SK-N-MC (cell line): ENCODE results near the gene UBE2K.
"Not testable (repeated sequence)": the region's sequence is repeated elsewhere in the genome, so short reads cannot be mapped to it uniquely, and the experiment has no call there.

Source experiments
- DNase-seq: peaks from one replicate; pipeline ENCODE4 v3.0.0-alpha.2; 2011; ENCODE audit warnings: low read depth, low spot score
- H3K27ac ChIP-seq: fragments of 200-600 bp; sonication (generic); 2 replicates; pipeline ENCODE4 v1.5.1; 2016; ENCODE audit warnings: mixed run types
- H3K36me3 ChIP-seq: fragments of 200-600 bp; sonication (generic); 2 replicates; pipeline ENCODE4 v1.6.1; 2017; ENCODE audit warnings: antibody characterized with exemption, low read length, mixed read lengths; ENCODE audit not compliant: insufficient read depth
- H3K4me3 ChIP-seq: fragments of 200-600 bp; sonication (generic); 2 replicates; pipeline ENCODE4 v1.5.1; 2016
- H3K9ac ChIP-seq: fragments of 200-600 bp; sonication (generic); 2 replicates; pipeline ENCODE4 v1.8.0; 2017; ENCODE audit warnings: mixed run types, mixed read lengths; ENCODE audit not compliant: insufficient read length
- H3K9me3 ChIP-seq: fragments of 200-600 bp; sonication (generic); 2 replicates; pipeline ENCODE4 v1.6.1; 2017; ENCODE audit warnings: low read depth, mild to moderate bottlenecking, antibody characterized with exemption, low read length, moderate library complexity, mixed read lengths
- EZH2 ChIP-seq: fragments of 200-600 bp; sonication (generic); IDR thresholded peaks from one replicate; pipeline ENCODE4 v1.6.1; 2017; ENCODE audit warnings: antibody characterized with exemption
- FOXP2 ChIP-seq: optimal IDR thresholded peaks from 2 replicates; pipeline ENCODE3; 2011; ENCODE audit warnings: mild to moderate bottlenecking, moderate library complexity; ENCODE audit not compliant: insufficient read depth; ENCODE audit errors: extremely low read length, control extremely low read depth
- POLR2AphosphoS5 ChIP-seq: IDR thresholded peaks from 2 replicates; pipeline ENCODE4 v1.6.1; 2012; ENCODE audit warnings: mild to moderate bottlenecking, low read depth, low read length, borderline replicate concordance

UBE2K gene

DNA sequence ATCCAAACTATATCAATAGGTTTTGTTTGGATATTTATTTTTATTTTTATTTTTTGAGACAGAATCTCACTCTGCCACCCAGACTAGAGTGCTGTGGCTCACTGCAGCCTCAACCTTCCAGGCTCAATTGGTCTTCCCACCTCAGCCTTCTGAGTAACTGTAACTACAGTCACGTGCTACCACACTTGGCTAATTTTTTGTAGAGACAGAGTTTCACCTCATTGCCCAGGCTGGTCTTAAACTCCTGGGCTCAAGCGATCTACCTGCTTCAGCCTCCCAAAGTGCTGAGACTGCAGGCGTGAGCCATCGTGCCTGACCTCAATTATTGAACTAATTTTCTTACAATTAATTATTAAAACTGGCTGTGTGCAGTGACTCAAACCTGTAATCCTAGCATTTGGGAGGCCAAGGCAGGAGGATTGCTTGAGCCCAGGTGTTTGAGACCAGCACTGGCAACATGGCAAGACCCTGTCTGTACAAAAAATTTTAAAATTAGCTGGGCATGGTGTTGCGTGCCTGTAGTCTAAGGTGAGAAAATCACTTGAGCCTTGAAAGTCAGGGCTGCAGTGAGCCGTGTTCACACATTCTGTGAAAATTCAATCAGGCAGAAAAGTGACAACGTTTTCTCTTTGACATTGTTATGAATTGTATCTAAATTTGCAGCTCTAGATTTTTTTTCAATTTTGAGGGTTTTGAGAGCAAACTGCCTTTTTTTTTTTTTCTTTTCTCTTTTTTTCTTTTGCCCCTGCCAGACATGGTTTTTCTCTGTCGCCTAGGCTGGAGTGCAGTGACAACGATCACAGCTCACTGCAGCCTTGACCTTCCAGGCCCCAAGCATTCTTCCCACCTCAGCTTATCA lies 66.0 kb downstream of the UBE2K start:
- TF ChIP-seq POLR2AphosphoS5 (no peak), EZH2 (no peak), FOXP2 (no peak)
- Histone ChIP-seq H3K36me3 (peaks cover 75% of the 10 kb centered on the region), H3K27ac (no peak overlapping the region), H3K9ac (no peak overlapping the region), H3K4me3 (no peak overlapping the region), H3K9me3 (no peaks in the 10 kb centered on the region)
- DNase-seq, result no peak

DNA sequence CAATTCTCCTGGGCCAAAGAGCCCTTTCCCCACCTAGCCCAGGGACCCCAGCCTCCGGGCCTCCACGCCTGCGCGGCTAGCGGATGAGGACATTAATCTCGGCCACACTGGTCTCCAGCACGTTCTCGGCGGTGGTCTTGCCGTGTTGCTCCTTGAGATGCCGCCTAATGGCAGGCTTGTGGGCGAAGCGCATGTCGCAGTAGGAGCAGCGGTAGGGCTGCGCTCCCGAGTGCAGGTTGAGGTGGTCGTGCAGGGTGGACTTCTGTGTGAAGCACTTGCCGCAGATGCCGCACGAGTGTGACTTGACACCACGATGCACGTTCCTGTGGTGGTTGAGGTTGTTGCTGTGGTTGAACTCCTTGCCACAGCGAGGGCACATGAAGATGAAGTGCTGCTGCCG lies 72.1 kb downstream of the UBE2K start:
- no peak overlapping the region for H3K9ac ChIP-seq
- TF ChIP-seq FOXP2, result no peak
- no peak for TF ChIP-seq EZH2
- no peak for TF ChIP-seq POLR2AphosphoS5
- H3K4me3 ChIP-seq, result no peak overlapping the region
- H3K9me3 ChIP-seq, result no peaks in the 10 kb centered on the region
- no peak overlapping the region for H3K27ac ChIP-seq
- no peak for DNase-seq
- peaks cover 61% of the 10 kb centered on the region for H3K36me3 ChIP-seq

DNA sequence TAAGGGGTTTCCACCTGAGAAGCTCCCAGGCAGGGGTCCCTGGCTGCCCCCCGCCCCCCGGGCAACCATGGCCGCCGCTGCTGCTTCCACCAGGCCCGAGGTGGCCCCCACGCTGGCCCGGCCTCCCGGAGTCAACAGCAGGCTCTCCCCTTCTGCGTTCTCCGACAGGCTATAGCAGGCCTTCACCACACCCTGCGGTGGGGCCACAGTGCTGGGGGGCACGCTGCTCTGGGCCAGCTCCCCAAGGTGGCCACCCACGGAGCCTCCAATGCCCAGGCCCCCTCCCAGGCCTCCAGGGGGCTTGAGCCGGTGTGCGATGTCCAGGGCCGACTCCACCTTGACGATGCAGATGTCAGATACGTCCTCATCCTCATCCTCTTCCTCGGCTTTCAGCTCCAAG lies 72.5 kb downstream of the UBE2K start:
- TF ChIP-seq POLR2AphosphoS5 (no peak), FOXP2 (no peak), EZH2 (no peak)
- H3K27ac ChIP-seq, result no peak overlapping the region
- DNase-seq, result no peak
- no peak overlapping the region for H3K9ac ChIP-seq
- H3K36me3 ChIP-seq, result peaks cover 61% of the 10 kb centered on the region
- H3K9me3 ChIP-seq, result no peaks in the 10 kb centered on the region
- no peak overlapping the region for H3K4me3 ChIP-seq

DNA sequence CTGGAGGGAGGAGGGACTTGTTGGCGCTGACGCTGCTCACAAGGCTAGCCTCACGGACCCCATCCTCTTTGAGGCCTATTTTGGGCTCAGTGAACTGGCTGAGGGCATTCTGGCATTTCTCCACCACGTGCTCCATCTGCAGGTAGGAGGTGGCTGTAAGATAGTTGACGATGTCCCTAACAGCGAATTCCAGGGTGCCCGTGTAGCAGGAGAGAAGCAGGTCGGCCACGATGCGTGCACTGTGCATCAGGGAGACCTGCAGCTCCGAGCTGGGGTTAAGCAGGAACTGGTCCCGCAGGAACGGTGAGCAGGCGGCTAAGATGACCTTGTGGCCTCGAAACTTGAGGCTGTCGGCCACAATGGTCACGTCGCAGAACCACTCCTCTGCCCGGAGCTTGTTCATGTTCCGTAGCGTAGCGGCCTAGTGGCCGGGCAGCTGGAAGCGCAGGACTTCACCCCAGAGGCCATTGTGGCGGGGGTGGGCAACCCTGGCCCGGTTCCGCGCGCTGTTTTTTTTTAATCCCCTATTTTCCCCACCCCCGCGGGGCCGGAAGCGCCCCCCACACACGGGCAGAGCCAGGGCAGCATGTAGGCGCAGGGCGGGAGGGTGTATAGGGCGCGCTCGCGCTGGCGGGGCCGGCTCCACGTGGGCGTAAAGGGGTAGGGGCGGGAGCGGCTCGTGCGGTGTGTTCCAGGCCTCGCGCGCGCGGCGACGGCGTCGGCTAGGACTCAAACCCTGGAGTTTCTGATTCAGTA lies 73.2 kb downstream of the UBE2K start:
- H3K36me3 ChIP-seq, result peaks cover 60% of the 10 kb centered on the region

DNA sequence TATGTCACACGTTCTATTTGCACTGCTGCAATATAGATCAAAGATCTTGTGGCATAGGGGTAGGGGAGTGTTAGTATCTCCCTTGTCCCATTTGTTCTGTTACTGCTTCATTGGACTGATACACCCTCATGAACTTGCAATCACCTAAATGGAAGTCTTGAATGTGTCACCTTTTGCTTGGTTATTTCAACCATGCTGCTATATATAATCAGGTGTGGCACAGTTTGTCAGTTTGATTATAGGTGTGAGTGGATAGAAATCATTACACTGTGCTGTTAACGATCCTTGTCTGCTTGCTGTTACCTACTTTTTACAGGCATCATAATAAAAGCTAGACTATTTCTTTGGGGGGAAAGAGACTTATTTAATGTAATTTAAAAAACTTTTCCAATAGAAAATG lies 84.1 kb downstream of the UBE2K start:
- not testable (repeated sequence) for H3K9ac ChIP-seq, H3K9me3 ChIP-seq, H3K27ac ChIP-seq, DNase-seq, H3K4me3 ChIP-seq
- H3K36me3 ChIP-seq, result peaks cover 48% of the 10 kb centered on the region

More for the DNA sequence above, 73.2 kb downstream of the UBE2K start:
- Histone ChIP-seq H3K27ac (no peak overlapping the region), H3K9me3 (no peaks in the 10 kb centered on the region), H3K9ac (no peak overlapping the region), H3K4me3 (no peak overlapping the region)
- TF ChIP-seq FOXP2, result no peak
- TF ChIP-seq POLR2AphosphoS5, result no peak
- TF ChIP-seq EZH2, result no peak
- DNase-seq, result no peak

DNA sequence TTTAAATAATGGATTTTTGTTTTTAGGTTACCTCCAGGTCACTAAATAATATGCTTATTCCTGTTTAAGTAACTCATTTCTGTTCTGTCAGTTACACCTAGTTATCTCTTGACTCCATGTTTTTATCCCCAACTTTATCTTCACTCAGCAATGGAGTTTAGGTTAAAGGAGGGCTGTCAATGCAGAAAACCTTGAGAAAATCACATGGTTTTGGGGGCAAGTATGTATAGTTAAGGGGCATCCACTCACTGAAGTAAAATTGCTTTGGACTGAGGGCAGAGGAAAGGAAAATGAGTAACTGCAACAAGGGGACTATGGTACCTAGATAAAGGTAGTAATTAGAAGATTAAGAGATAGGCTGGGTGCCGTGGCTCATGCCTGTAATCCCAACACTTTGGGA lies 87.1 kb downstream of the UBE2K start:
- no peak for TF ChIP-seq POLR2AphosphoS5
- no peak for TF ChIP-seq FOXP2
- no peak for TF ChIP-seq EZH2
- H3K27ac ChIP-seq, result no peak overlapping the region
- no peak overlapping the region for H3K4me3 ChIP-seq
- H3K36me3 ChIP-seq, result peaks cover 17% of the 10 kb centered on the region
- DNase-seq, result no peak
- no peaks in the 10 kb centered on the region for H3K9me3 ChIP-seq
- H3K9ac ChIP-seq, result no peak overlapping the region

DNA sequence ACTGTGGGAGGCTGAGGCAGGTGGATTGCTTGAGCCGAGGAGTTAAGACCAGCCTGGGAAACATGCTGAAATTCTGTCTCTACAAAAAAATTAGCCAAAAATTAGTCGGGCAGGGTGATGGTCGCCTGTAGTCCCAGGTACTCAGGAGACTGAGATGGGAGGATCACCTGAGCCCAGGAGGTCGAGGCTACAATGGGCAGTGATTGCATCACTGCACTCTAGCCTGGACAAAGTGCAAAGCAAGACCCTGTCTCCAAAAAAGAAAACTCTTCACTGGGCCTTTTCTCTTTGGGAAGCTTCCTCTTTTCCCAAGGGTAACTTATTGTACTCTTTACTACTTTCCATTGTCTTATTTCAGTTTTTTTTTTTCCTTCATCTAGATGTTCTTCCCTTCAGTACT lies 88.9 kb downstream of the UBE2K start:
- H3K27ac ChIP-seq, result no peak overlapping the region
- TF ChIP-seq POLR2AphosphoS5, result 0 out of 2 replicates have a peak, but pooled peaks have one; percentile 19
- no peak for TF ChIP-seq FOXP2
- no peaks in the 10 kb centered on the region for H3K9me3 ChIP-seq
- no peak overlapping the region for H3K4me3 ChIP-seq
- H3K9ac ChIP-seq, result no peak overlapping the region
- 0 out of 2 replicates have a peak, but pooled peaks cover 4% of the 10 kb centered on the region for H3K36me3 ChIP-seq
- DNase-seq, result no peak

DNA sequence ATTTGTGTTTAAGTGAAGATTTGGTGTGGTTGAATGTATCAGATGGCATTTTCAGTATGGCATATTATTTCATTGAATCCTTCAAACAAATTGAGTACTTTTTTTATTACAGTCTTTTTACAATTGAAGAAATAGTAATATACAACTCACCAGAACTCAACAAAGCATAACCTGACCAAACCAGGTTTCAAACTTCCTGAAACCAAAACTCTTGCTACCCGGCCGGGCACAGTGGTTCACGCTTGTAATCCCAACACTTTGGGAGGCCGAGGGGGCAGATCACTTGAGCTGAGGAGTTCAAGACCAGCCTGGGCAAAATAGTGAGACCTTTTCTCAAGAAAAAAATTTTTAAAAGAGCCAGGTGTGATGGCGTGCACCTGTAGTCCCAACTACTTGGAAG lies 94.2 kb downstream of the UBE2K start:
- no peak overlapping the region for H3K4me3 ChIP-seq
- H3K27ac ChIP-seq, result no peak overlapping the region
- DNase-seq, result no peak
- no peak overlapping the region for H3K9ac ChIP-seq
- TF ChIP-seq FOXP2, result no peak
- TF ChIP-seq POLR2AphosphoS5, result no peak
- TF ChIP-seq EZH2, result no peak
- H3K9me3 ChIP-seq, result no peaks in the 10 kb centered on the region
- no peaks in the 10 kb centered on the region for H3K36me3 ChIP-seq

DNA sequence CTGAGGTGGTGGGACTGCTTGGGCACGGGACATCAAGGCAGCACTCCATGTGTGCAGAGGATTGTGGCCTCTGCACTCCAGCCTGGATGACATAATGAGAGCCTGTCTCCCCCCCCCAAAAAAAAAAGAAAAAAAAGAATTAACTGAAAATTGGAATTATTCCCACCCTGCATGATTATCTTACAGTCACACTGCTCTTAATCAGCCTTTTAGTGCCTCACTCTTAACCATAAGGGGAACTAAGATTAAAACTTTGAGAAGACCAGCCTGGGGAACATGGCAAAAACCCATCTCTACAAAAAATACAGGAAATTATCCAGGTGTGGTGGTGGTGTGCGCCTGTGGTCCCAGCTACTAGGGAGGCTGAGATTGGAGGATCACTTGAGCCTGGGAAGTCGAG lies 94.6 kb downstream of the UBE2K start:
- TF ChIP-seq FOXP2 (no peak), POLR2AphosphoS5 (no peak), EZH2 (no peak)
- H3K27ac ChIP-seq, result no peak overlapping the region
- H3K36me3 ChIP-seq, result no peaks in the 10 kb centered on the region
- no peak overlapping the region for H3K4me3 ChIP-seq
- H3K9me3 ChIP-seq, result no peaks in the 10 kb centered on the region
- no peak for DNase-seq
- H3K9ac ChIP-seq, result no peak overlapping the region

DNA sequence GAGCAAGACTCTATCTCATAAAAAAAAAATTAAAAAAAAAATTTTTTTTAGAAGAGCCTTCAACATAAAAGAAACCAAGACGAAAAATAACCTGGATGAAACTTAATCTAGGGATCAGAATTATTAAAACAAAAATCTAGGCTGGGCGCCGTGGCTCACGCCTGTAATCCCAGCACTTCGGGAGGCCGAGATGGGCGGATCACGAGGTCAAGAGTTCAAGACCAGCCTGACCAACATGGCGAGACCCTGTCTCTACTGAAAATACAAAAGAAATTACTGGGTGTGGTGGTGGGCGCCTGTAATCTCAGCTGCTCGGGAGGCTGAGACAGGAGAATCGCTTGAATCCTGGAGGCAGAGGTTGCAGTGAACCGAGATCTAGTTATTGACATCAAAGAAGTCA lies 95.0 kb downstream of the UBE2K start:
- DNase-seq, H3K36me3 ChIP-seq, H3K27ac ChIP-seq, H3K4me3 ChIP-seq, H3K9ac ChIP-seq, H3K9me3 ChIP-seq: not testable (repeated sequence)
